Progenitor cell of endocrine pancreas (in vitro differentiated cells): Measurements from ENCODE around the gene LHX3. TPM values are rescaled to one million over a fixed set of nuclear protein-coding genes. Genes with fewer than 3 reads are reported as not detected.
"Not testable (repeated sequence)": the region's sequence is repeated elsewhere in the genome, so short reads cannot be mapped to it uniquely, and the experiment has no call there.

Source experiments
- DNase-seq: peaks from one replicate; pipeline ENCODE4 v3.0.0; 2021; ENCODE audit warnings: low spot score; ENCODE audit not compliant: unreplicated experiment
- H3K27ac Mint-ChIP-seq: 2 replicates; pipeline ENCODE4 v1.8.0; 2021; ENCODE audit warnings: mild to moderate bottlenecking, moderate library complexity, mixed read lengths
- H3K27me3 Mint-ChIP-seq: 2 replicates; pipeline ENCODE4 v1.8.0; 2021; ENCODE audit warnings: mixed read lengths
- H3K36me3 Mint-ChIP-seq: 2 replicates; pipeline ENCODE4 v1.8.0; 2022; ENCODE audit warnings: mixed read lengths; ENCODE audit not compliant: insufficient read depth
- H3K4me1 Mint-ChIP-seq: 2 replicates; pipeline ENCODE4 v1.8.0; 2021; ENCODE audit warnings: low read depth, mixed read lengths
- H3K4me3 Mint-ChIP-seq: 2 replicates; pipeline ENCODE4 v1.8.0; 2021; ENCODE audit warnings: low read depth, mild to moderate bottlenecking, moderate library complexity, mixed read lengths
- H3K9me3 Mint-ChIP-seq: 2 replicates; pipeline ENCODE4 v1.8.0; 2021; ENCODE audit warnings: low read depth, mixed read lengths
- CTCF ChIP-seq: fragments of 200-600 bp; sonication (generic); IDR thresholded peaks from one replicate; pipeline ENCODE4 v1.5.0; 2021; ENCODE audit warnings: antibody characterized with exemption, mild to moderate bottlenecking; ENCODE audit not compliant: unreplicated experiment
- total RNA-seq: library from RNA; stranded (reverse); gene quantifications from 2 replicates; pipeline ENCODE4 v1.2.1, GENCODE V29; 2021

The LHX3 gene
- total RNA-seq, 1 donor from 2014 or later: not detected

GRCh38 chr9:136151214-136151804 lies 53.6 kb downstream of the LHX3 start:
- H3K27me3 Mint-ChIP-seq: peaks cover 6% of the 10 kb centered on the region
- TF ChIP-seq CTCF: no peak
- no peak overlapping the region for H3K27ac Mint-ChIP-seq
- DNase-seq: no peak
- peaks cover 3% of the 10 kb centered on the region for H3K4me1 Mint-ChIP-seq
- no peaks in the 10 kb centered on the region for H3K9me3 Mint-ChIP-seq
- H3K4me3 Mint-ChIP-seq: no peak overlapping the region
- no peaks in the 10 kb centered on the region for H3K36me3 Mint-ChIP-seq

GRCh38 chr9:136150664-136151213 lies 54.2 kb downstream of the LHX3 start:
- H3K9me3 Mint-ChIP-seq, DNase-seq, H3K36me3 Mint-ChIP-seq, H3K4me1 Mint-ChIP-seq, H3K4me3 Mint-ChIP-seq, H3K27ac Mint-ChIP-seq, H3K27me3 Mint-ChIP-seq: not testable (repeated sequence)

GRCh38 chr9:136149853-136150252 lies 55.1 kb downstream of the LHX3 start:
- no peaks in the 10 kb centered on the region for H3K9me3 Mint-ChIP-seq
- DNase-seq: no peak
- TF ChIP-seq CTCF: no peak
- no peaks in the 10 kb centered on the region for H3K4me1 Mint-ChIP-seq
- no peak overlapping the region for H3K27ac Mint-ChIP-seq
- H3K4me3 Mint-ChIP-seq: no peak overlapping the region
- peaks cover 6% of the 10 kb centered on the region for H3K27me3 Mint-ChIP-seq
- H3K36me3 Mint-ChIP-seq: no peaks in the 10 kb centered on the region

- H3K27me3 Mint-ChIP-seq: peaks cover 6% of the 10 kb centered on the region
- DNase-seq: no peak
- no peaks in the 10 kb centered on the region for H3K9me3 Mint-ChIP-seq
- no peak overlapping the region for H3K4me3 Mint-ChIP-seq
- H3K4me1 Mint-ChIP-seq: no peaks in the 10 kb centered on the region
- H3K27ac Mint-ChIP-seq: no peak overlapping the region
- TF ChIP-seq CTCF: no peak
- no peaks in the 10 kb centered on the region for H3K36me3 Mint-ChIP-seq
These were observed 55.6 kb downstream of the LHX3 start for GRCh38 chr9:136149337-136149736.

GRCh38 chr9:136148766-136149165 lies 56.2 kb downstream of the LHX3 start:
- no peak overlapping the region for H3K27ac Mint-ChIP-seq
- no peaks in the 10 kb centered on the region for H3K4me1 Mint-ChIP-seq
- H3K9me3 Mint-ChIP-seq: no peaks in the 10 kb centered on the region
- no peak for DNase-seq
- no peaks in the 10 kb centered on the region for H3K36me3 Mint-ChIP-seq
- TF ChIP-seq CTCF: no peak
- peaks cover 6% of the 10 kb centered on the region for H3K27me3 Mint-ChIP-seq
- H3K4me3 Mint-ChIP-seq: no peak overlapping the region
